HG02623 (cell line): Measurements from ENCODE around the gene CDH13.

Experiments used
- ATAC-seq: cut with Tn5 transposase; IDR thresholded peaks from one replicate; pipeline ENCODE4 v1.9.1; 2021; ENCODE audit warnings: moderate library complexity; ENCODE audit not compliant: unreplicated experiment

The CDH13 gene

GRCh38 chr16:83803811-83804210 lies 1177.0 kb downstream of the CDH13 start:
- no peak for ATAC-seq

GRCh38 chr16:83804366-83804765 lies 1177.6 kb downstream of the CDH13 start:
- no peak for ATAC-seq

DNA sequence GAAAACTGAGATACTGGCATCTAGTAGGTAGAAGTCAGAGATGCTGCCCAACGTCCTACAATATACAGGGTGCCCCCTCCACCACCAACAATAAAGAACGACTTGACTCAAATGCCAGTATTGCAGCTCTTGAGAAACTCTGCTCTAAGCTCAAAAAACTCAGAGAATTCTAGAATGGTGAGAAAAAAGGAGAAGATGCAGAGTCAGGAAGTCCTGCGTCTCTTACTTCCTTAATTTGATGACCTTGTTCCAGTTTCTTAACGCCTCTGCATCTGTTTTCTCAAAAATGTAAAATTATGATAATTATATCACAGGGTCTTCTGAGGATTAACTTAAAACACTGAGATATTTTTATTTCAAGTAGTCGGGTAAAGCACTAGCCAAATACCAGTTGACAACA lies 1179.3 kb downstream of the CDH13 start:
- no peak for ATAC-seq

- ATAC-seq = no peak
Observed at GRCh38 chr16:83806731-83807130, 1180.0 kb downstream of the CDH13 start.

DNA sequence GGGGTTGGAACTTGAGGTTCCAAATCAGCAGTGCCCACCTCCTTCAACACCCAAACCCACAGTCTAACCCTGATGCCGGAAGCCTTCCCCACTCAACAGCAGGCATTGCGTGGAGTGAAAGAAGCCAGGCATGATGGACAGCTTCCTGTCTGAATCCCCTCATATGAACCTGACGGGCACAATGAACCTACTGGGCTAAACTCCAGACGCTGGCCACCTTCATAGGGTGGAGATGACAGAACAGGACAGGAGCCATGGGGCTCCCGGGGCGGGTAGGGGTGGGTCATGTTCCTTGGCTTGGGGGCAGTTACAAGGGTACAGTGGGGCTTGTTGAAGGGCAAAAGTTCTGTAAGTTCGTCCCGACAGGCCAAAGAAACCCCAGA lies 1180.5 kb downstream of the CDH13 start:
- peak; percentile 2 for ATAC-seq

- peak; percentile 95 for ATAC-seq
Observed at GRCh38 chr16:83807710-83808572, 1181.2 kb downstream of the CDH13 start, which contains the start of gene HSBP1. Gene HSBP1, plus strand, starts transcription at chr16:83807978. Its CDS starts 99 bp downstream, at chr16:83808077.

GRCh38 chr16:83808573-83809014 lies 1181.8 kb downstream of the CDH13 start:
- no peak for ATAC-seq

DNA sequence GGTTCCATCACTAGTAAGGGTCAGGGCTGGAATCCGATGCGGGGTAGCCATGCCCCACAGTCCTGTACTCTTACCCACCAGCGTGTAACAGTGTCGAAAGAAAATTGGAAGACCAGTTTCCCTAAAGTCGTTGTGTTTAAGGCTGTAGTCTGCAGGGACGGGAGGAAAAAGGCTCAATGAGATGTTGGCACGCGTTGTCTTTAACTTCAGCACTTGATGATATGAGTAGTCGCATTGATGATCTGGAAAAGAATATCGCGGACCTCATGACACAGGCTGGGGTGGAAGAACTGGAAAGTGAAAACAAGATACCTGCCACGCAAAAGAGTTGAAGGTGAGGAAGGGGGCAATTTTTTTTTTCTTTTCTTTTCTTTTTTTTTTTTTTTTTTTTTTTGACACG lies 1182.3 kb downstream of the CDH13 start:
- ATAC-seq = no peak

DNA sequence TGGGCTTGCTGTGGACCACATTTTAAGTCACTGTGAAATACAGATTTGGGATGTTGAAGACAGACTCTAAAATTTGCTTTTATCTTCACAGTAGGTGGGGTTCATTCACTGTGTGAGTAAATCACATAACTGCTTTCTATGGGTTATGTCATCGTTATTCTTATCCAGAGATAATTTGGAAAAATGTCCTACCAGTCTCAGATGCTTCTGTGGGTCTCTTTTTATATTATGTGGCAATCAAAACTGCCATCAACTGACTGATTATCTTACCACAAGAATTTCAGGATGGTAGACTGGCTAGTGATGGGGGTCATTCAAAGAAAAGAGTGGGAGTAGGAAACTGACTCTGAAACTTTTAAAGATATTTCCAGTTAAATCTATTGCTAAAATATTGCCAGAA lies 1184.1 kb downstream of the CDH13 start:
- ATAC-seq = no peak

DNA sequence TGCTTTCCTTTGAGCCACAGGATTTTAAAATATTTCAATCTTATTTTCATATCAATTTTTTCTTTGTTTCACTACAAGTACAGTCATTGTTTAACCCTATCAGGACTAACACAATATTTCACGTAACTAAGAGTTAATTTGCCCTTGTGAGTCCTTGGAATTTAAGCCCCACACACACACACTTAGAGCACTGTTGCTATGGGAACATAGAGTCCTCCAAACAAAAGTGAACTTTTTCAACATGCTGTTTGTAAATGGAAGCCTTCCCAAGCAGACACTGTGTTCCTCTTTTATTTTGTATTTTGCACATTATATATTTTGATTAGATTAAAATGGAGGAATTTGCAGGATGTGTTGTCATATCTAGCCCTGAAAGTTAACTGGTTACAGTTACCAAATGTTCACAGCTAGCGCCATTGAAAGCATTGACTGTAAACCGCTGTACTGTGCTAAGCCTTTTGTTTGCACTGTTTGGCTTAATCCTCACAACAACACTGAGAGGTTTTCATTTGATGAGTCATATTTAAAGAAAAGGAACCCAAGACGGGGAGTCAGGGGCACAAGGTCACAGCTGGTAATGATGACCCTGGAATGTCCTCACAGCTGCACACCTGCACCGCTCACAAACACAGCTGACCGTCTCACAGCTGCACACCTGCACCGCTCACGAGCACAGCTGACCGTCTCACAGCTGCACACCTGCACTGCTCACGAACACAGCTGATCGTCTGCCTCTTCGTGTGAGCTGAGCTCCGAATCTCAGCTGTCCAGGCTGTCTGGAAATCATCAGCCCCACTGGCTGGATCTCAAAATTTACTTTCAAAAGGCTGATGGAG lies 1187.3 kb downstream of the CDH13 start:
- no peak for ATAC-seq

DNA sequence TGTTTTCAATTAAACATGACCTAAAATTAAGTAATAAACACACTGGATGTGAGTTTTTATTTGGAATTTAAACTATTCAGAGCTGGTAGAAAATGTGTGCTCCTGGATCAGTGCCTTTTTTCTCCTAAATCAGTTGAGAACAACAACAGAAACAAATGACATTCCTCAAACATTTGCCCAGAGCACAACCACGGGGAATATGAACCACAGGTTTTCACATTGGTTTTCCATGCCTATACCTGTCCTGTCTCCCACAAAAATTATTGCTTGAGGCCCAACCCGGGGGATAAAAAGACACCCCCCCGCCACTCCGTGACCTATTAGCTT lies 1187.9 kb downstream of the CDH13 start:
- no peak for ATAC-seq

DNA sequence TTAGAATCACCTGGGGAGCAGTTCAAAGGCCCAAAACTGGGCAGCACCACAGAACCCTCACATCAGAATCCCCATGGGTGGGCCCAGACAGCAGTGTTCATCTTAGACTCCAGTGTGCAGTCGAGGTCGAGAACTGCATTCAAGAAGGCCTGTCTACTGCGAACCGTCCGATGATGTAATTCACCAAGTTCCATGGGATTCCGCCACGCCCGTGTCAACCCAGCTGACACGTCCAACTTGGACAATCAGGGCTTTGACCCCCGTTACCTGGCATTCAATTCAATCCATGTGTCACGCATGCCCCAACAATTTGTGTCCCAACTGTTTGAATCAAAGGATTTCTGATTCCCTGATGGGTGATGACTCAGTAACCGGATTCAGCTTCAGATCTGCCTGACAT lies 1190.3 kb downstream of the CDH13 start:
- ATAC-seq = no peak

GRCh38 chr16:83818276-83818675 lies 1191.5 kb downstream of the CDH13 start:
- ATAC-seq = no peak

- ATAC-seq = no peak
Observed at GRCh38 chr16:83819361-83819760, 1192.6 kb downstream of the CDH13 start.

- peak; percentile 50 for ATAC-seq
Observed at GRCh38 chr16:83826146-83826913, 1199.6 kb downstream of the CDH13 start.

GRCh38 chr16:83830091-83830768 lies 1203.5 kb downstream of the CDH13 start:
- no peak for ATAC-seq

GRCh38 chr16:83830769-83831455 lies 1204.1 kb downstream of the CDH13 start:
- no peak for ATAC-seq

DNA sequence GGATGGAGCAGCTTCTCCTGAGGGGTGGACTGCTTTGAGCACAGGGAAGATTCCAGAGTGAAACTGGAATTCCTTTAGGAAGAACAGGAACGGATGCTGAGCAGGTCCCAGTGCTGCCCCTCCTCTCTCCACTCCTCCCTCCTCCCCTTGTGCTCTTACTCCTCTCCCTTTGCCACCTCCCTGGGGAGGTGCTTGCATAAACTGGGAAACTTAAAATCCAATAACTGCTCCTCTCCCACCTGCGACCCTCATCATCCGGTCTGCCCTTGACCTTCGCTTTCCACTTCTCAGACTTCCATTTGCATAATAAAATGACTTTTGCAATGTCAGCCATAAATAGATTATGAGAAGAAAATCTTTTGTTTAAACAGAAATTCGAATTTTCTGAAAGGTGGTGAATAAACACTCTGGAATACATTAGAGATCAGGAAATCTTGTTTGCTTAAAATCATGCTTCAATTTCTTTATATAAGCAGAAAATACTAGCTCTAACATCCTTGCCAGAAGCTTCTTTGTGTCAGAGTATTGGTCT lies 1204.8 kb downstream of the CDH13 start:
- ATAC-seq = no peak

- no peak for ATAC-seq
Observed at GRCh38 chr16:83833921-83834320, 1207.2 kb downstream of the CDH13 start.
